LNCaP clone FGC (cell line): ENCODE data around the gene COX6B2.

ENCODE experiments used
- DNase-seq: peaks from one replicate; pipeline ENCODE4 v3.0.0-alpha.2; 2011; ENCODE audit warnings: low read depth
- H3K4me3 ChIP-seq: 2 replicates; pipeline ENCODE4 v1.5.1; 2011; ENCODE audit warnings: mild to moderate bottlenecking, low read depth, low read length, control low read depth
- CTCF ChIP-seq: IDR thresholded peaks from 2 replicates; pipeline ENCODE4 v1.5.1; 2012; ENCODE audit warnings: mild to moderate bottlenecking; ENCODE audit not compliant: control insufficient read depth, insufficient read depth; ENCODE audit errors: extremely low read depth

The COX6B2 gene

GRCh38 chr19:55365245-55365644, 10.7 kb upstream of the COX6B2 start:
- TF ChIP-seq CTCF, result no peak
- DNase-seq, result no peak
- H3K4me3 ChIP-seq, result no peak overlapping the region

- no peak for DNase-seq
- no peak within 1 kb of the TSS for H3K4me3 ChIP-seq
Measured at GRCh38 chr19:55362990-55363716, 8.6 kb upstream of the COX6B2 start, which contains the start of gene GARIN5B. GARIN5B (minus strand) TSS chr19:55363260; CDS start chr19:55363066, 194 bp downstream.

GRCh38 chr19:55362174-55362989, 7.9 kb upstream of the COX6B2 start:
- no peak for TF ChIP-seq CTCF
- H3K4me3 ChIP-seq, result no peak overlapping the region
- DNase-seq, result no peak

More at GRCh38 chr19:55362990-55363716, 8.6 kb upstream of the COX6B2 start, which contains the start of gene GARIN5B:
- no peak for TF ChIP-seq CTCF

- no peak overlapping the region for H3K4me3 ChIP-seq
- no peak for DNase-seq
- no peak for TF ChIP-seq CTCF
Measured at GRCh38 chr19:55360902-55361301, 6.4 kb upstream of the COX6B2 start.

GRCh38 chr19:55358943-55359908, 4.7 kb upstream of the COX6B2 start:
- no peak overlapping the region for H3K4me3 ChIP-seq
- no peak for DNase-seq
- TF ChIP-seq CTCF, result no peak

- no peak overlapping the region for H3K4me3 ChIP-seq
- DNase-seq, result no peak
Measured at GRCh38 chr19:55358493-55358892, 4.0 kb upstream of the COX6B2 start.

More at GRCh38 chr19:55358493-55358892, 4.0 kb upstream of the COX6B2 start:
- no peak for TF ChIP-seq CTCF
